Measurements from ENCODE around the gene ATG16L2. TPM values are rescaled to one million over a fixed set of nuclear protein-coding genes. Genes with fewer than 3 reads are reported as not detected.

Gene ATG16L2
- total and polyA plus RNA-seq, 9 of the 15 experiments (the other 6 are each of a cell fraction or from before 2014, with no cell fraction given): 0.18 to 11.2 (median 6.2) TPM

- TF ChIP-seq KDM4B (IDR thresholded peaks at IDR 0.05; ENCODE audit: borderline replicate concordance in 2 of 2, low read depth in 1 of 2) (no peak), E4F1 (CRISPR knock-in tag; IDR thresholded peaks at IDR 0.05; ENCODE audit: borderline replicate concordance) (no peak), ZNF639 (CRISPR knock-in tag; conservative IDR thresholded peaks at IDR 0.05 in 1 of 2, IDR thresholded peaks at IDR 0.05 in 1 of 2) (0 out of 4 replicates have a peak, but pooled peaks of 1 of the 2 experiments have one; percentile 20), MTA3 (IDR thresholded peaks at IDR 0.05; ENCODE audit: borderline replicate concordance) (peak; percentile 60; the same call in 1 of the 2 replicates), TCF7 (IDR thresholded peaks at IDR 0.05; ENCODE audit: borderline replicate concordance) (no peak), THAP7 (CRISPR knock-in tag; IDR thresholded peaks at IDR 0.05) (no peak), SAP30 (IDR thresholded peaks at IDR 0.05; ENCODE audit: borderline replicate concordance, insufficient read depth, low read depth, low read length, poor library complexity, severe bottlenecking) (peak; percentile 22), NR2C1 (IDR thresholded peaks at IDR 0.05) (peak; percentile 81), NR2C1 (tag; IDR thresholded peaks at IDR 0.05) (peak; percentile 85), FIP1L1 (IDR thresholded peaks at IDR 0.05; ENCODE audit: low read depth, low read length, poor library complexity, severe bottlenecking) (peak; percentile 68), FOXK2 (conservative IDR thresholded peaks at IDR 0.05 in 1 of 2, IDR thresholded peaks at IDR 0.05 in 1 of 2; ENCODE audit: low read depth in 2 of 2) (peak; percentile 97 to 99), CHD2 (IDR thresholded peaks at IDR 0.05; ENCODE audit: low read depth, low read length) (peak; percentile 20; the same call in 1 of the 2 replicates), SRF (CRISPR knock-in tag; IDR thresholded peaks at IDR 0.05) (peak in 1 of 2 experiments; percentile 51; a peak in 1 of 4 replicates), FOXK1 (CRISPR knock-in tag; IDR thresholded peaks at IDR 0.05; ENCODE audit: borderline replicate concordance) (peak; percentile 96), KLF16 (IDR thresholded peaks at IDR 0.05) (peak; percentile 14), ATF6 (CRISPR knock-in tag; IDR thresholded peaks at IDR 0.05) (no peak), ELF1 (tag; IDR thresholded peaks at IDR 0.05) (peak; percentile 40; the same call in 1 of the 2 replicates), ZZZ3 (IDR thresholded peaks at IDR 0.05) (0 out of 2 replicates have a peak, but pooled peaks have one; percentile 30), RBFOX2 (IDR thresholded peaks at IDR 0.05; ENCODE audit: low read depth, low read length) (peak; percentile 81)
Observed at GRCh38 chr11:72793425-72794367, 20.5 kb upstream of the ATG16L2 start, which contains the start of gene STARD10 (continued).

Data from K562 (cell line).